SJSA1 (cell line): ENCODE data around the gene CNTNAP5. TPM values are rescaled to one million over a fixed set of nuclear protein-coding genes. Genes with fewer than 3 reads are reported as not detected.

Source experiments
- DNase-seq, 2 experiments: peaks; one replicate each; pipeline ENCODE4 v3.0.0-alpha.2; 2015 to 2020; ENCODE audit warnings: low spot score in 2 of 2, low read depth in 1 of 2
- H3K27ac ChIP-seq: fragments of 250-450 bp; sonication (Bioruptor Pico); 2 replicates; pipeline ENCODE4 v1.5.1; 2020; ENCODE audit warnings: mild to moderate bottlenecking, moderate library complexity
- H3K27me3 ChIP-seq: fragments of 250-450 bp; sonication (Bioruptor Pico); replicated peaks from 2 replicates; pipeline ENCODE4 v1.5.1; 2020; ENCODE audit warnings: mild to moderate bottlenecking, moderate library complexity
- H3K36me3 ChIP-seq: fragments of 250-450 bp; sonication (Bioruptor Pico); 2 replicates; pipeline ENCODE4 v1.5.1; 2020; ENCODE audit warnings: mild to moderate bottlenecking
- H3K4me1 ChIP-seq: fragments of 250-450 bp; sonication (Bioruptor Pico); replicated peaks from 2 replicates; pipeline ENCODE4 v1.6.1; 2021; ENCODE audit warnings: mild to moderate bottlenecking
- H3K4me3 ChIP-seq: fragments of 250-450 bp; sonication (Bioruptor Pico); 2 replicates; pipeline ENCODE4 v1.5.1; 2020; ENCODE audit warnings: mild to moderate bottlenecking
- H3K9me3 ChIP-seq: fragments of 250-450 bp; sonication (Bioruptor Pico); replicated peaks from 2 replicates; pipeline ENCODE4 v1.5.1; 2020; ENCODE audit warnings: mild to moderate bottlenecking
- total RNA-seq: library from RNA; depleted of rRNA; stranded (reverse); fragments of >200 nt; shearing (Covaris generic); gene quantifications from 2 replicates; pipeline ENCODE4 v1.2.3, GENCODE V29; 2014

CNTNAP5 gene
- total RNA-seq, 1 experiment from 2014 or later = not detected

DNA sequence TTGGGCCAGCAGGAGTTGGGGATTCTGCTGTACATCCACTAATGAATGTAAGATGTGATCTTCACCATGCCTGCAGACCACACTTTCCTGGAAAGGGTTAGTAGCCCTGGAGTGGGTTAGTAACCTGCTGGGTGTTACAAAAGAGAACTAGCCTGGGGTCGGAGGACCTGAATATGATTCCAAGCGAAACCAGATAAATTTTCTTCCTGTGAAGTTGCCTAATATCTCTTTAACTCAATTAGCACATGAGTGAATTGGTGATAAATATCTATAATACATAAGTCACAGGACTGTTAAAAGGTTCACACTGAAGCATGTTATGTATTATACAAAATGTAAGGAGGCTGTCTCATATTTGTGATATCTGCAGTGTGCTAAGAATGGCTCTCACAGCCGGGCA lies 291.0 kb downstream of the CNTNAP5 start:
- H3K27ac ChIP-seq = no peak overlapping the region

DNA sequence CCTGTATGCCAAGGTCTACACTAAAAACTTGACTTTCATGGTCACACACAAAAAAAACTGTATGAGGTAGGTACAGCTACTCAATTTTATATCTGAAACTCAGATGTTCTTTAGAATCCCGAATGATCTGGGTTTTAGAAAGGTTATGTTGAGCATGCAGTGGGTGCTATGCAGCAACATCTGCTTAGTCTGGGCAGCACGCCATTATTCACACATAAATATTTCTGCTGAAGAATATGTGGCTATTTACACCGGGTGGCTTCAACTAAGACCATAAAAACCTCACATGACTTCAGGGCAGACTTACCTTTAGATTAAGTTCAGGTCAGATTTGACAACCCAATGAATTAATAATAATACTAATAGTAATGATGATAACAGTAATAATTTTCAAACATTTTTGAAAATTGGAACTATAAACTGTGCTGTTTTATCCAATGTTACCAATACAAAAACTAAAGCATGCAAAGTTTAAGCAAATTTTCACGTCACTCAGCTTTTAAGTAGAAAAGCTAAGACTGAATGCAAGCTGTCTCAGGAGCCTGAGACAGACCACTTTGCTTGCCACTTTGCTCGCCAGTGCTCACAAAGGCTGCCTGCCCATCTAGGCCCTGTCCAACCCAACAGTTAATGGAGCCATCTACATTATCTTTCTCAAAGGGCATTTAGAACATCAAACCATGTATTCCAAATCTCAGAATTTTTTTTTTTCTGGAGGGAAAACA lies 292.0 kb downstream of the CNTNAP5 start:
- Histone ChIP-seq H3K27ac (no peak overlapping the region), H3K9me3 (no peaks in the 10 kb centered on the region), H3K27me3 (no peaks in the 10 kb centered on the region), H3K36me3 (no peaks in the 10 kb centered on the region), H3K4me1 (no peaks in the 10 kb centered on the region), H3K4me3 (no peak overlapping the region)
- no peak for DNase-seq

More for the DNA sequence above, 291.0 kb downstream of the CNTNAP5 start:
- 0 out of 2 replicates have a peak, but pooled peaks cover 3% of the 10 kb centered on the region for H3K9me3 ChIP-seq
- no peaks in the 10 kb centered on the region for H3K4me1 ChIP-seq
- no peak overlapping the region for H3K4me3 ChIP-seq
- H3K36me3 ChIP-seq = no peaks in the 10 kb centered on the region
- no peak for DNase-seq
- no peaks in the 10 kb centered on the region for H3K27me3 ChIP-seq

DNA sequence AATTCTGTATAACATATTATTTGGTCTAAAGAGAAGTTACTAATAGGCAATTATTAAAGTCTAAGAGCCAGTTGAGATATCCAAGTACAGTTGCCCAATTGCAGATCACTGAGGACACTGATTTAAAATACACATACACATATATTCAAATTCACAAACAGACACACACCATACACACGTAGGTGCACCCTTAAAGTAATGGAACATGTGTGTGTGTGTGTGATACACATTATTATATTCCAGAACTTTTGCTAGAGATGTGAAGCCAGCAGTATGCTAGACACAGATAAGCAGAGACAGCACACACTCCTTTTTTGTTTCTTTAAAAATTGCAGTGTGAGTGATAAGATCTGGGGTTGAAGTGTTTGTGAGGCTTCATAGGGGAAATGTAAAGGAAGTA lies 292.5 kb downstream of the CNTNAP5 start:
- no peaks in the 10 kb centered on the region for H3K27me3 ChIP-seq
- H3K36me3 ChIP-seq = no peaks in the 10 kb centered on the region
- no peaks in the 10 kb centered on the region for H3K4me1 ChIP-seq
- H3K27ac ChIP-seq = no peak overlapping the region
- no peak for DNase-seq
- no peak overlapping the region for H3K4me3 ChIP-seq
- H3K9me3 ChIP-seq = 0 out of 2 replicates have a peak, but pooled peaks cover 1% of the 10 kb centered on the region

DNA sequence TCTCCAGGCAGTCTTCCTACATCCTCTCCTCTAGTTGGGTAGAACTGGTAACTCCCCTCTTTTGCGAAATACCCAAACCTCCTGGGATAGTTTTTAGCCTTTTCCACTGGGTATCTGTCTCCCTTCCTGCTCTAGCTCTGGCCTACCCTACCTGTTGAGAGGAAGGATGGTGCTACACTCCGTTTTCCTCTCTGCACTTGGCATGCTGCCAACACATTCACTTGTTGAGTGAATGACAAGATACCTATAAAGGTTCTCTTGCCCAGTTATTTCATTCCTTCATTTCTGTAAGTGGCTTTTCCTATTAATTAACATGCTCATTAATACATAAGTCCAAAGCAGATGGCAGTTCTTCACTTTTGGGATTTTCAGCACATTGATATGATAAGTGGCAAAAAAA lies 293.8 kb downstream of the CNTNAP5 start:
- no peak for DNase-seq
- Histone ChIP-seq H3K9me3 (peaks cover 2% of the 10 kb centered on the region; the same call in 1 of the 2 replicates), H3K27ac (no peak overlapping the region), H3K4me3 (no peak overlapping the region), H3K36me3 (no peaks in the 10 kb centered on the region), H3K4me1 (no peaks in the 10 kb centered on the region), H3K27me3 (no peaks in the 10 kb centered on the region)

DNA sequence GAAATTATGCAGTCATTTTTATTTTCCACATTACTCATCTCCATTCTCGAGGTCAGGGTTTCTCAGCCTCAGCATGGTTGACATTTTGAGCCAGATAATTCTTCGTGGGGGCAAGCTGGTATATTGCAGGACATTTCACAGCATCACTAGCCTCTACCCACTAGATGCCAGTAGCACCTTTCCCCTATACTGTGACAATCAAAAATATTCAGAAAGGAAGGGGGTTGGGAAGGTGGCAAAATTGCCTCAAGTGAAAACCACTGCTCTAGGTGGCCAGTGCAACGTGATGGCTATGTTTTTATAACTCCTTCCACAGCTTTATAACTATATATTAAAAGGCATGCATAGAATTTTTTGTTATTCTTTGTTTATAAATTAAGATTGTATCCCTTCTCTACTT lies 294.5 kb downstream of the CNTNAP5 start:
- DNase-seq = no peak
- H3K27me3 ChIP-seq = no peaks in the 10 kb centered on the region
- H3K36me3 ChIP-seq = no peaks in the 10 kb centered on the region
- no peaks in the 10 kb centered on the region for H3K4me1 ChIP-seq
- H3K4me3 ChIP-seq = no peak overlapping the region
- H3K9me3 ChIP-seq = peaks cover 2% of the 10 kb centered on the region; the same call in 1 of the 2 replicates
- H3K27ac ChIP-seq = no peak overlapping the region

DNA sequence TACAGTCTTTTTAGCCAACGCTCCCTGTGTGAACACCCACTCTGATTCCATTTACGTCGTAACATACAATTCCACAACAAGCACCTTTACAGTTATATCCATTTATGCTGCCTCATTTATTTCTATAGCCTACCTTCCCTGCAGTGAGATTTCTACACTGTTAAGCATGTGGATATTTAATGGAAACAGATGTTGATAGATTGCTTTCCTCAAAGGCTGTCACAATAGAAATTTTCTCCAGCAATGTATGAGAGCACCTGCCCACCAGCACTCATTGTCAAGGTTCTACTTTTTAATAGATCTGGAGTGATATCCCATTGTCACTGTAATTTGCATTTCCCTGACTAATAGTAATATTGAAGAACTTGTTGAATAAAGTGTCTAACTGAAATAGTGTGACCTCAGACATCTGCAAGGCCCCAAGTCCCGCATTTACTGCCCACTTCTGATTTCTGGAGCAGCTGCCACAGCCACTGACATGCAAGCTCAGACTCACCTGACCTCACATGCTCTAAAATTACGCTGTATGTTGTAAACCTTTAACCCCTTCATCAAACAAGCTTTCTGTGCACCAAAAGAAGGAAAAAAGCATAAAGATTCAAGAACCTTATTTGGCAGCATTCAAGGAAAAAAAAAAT lies 295.1 kb downstream of the CNTNAP5 start:
- H3K4me3 ChIP-seq = no peak overlapping the region
- peaks cover 2% of the 10 kb centered on the region; the same call in 1 of the 2 replicates for H3K9me3 ChIP-seq
- DNase-seq = no peak
- no peaks in the 10 kb centered on the region for H3K36me3 ChIP-seq
- H3K27ac ChIP-seq = no peak overlapping the region
- H3K4me1 ChIP-seq = no peaks in the 10 kb centered on the region
- H3K27me3 ChIP-seq = no peaks in the 10 kb centered on the region

DNA sequence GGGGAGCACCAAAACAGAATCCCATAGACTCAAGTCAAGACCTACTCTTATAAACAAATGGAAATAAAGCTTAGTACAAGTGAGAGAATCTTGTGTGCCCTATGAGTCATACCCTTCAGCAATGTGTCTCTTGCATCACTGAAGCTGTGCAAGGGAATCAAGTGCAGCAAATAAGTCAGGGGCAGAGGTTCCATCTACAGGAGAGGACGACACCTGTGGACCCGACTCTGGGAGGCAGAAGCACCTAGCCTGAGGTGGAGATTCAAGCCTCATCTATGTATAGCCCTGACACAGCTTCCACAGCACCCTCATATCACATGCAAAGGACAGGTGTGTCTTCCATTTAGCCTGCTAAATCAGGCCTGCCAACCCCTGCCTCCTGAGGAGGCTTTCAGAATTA lies 298.2 kb downstream of the CNTNAP5 start:
- Histone ChIP-seq H3K9me3 (peaks cover 5% of the 10 kb centered on the region; the same call in 1 of the 2 replicates), H3K4me1 (no peaks in the 10 kb centered on the region), H3K36me3 (no peaks in the 10 kb centered on the region), H3K27me3 (no peaks in the 10 kb centered on the region), H3K27ac (no peak overlapping the region), H3K4me3 (no peak overlapping the region)
- no peak for DNase-seq

DNA sequence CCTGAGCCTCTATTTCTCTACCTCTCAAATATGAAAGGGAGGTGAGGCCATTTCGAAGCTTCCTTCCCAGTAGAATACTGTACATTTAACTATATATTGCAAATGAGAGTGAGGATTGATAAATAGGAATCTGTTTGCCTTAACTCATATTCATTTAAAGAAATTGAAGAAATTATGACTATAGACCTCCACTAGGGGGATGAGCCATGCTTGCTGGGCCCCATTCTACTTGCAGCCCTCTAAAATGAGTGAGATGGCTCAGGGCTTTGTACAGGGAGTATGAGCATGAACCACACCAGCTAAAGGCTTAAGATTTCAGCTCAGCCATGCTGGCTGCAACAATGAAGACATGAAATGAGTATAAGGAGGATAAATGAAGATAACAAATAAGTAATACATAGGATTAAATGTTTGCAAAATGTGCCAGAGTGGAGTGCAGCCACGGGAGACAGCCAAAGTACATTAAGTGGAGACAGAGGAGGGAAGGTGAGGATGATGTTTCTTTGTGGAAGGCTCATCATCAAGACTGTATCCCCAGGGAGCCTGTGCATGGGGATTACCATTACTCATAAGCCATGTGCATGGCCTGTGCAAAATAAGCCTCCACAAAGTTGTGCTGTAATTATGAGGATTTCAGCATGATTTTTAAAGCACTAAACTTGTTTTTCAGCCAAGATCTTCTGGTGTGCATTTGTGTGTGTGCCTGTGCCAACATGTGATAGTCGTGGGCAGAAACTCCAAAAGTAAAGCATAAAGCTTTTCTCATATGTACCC lies 300.8 kb downstream of the CNTNAP5 start:
- H3K36me3 ChIP-seq = no peaks in the 10 kb centered on the region
- no peak overlapping the region for H3K4me3 ChIP-seq
- no peaks in the 10 kb centered on the region for H3K27me3 ChIP-seq
- no peak overlapping the region for H3K27ac ChIP-seq
- no peaks in the 10 kb centered on the region for H3K4me1 ChIP-seq
- peaks cover 5% of the 10 kb centered on the region; the same call in 1 of the 2 replicates for H3K9me3 ChIP-seq
- no peak for DNase-seq

DNA sequence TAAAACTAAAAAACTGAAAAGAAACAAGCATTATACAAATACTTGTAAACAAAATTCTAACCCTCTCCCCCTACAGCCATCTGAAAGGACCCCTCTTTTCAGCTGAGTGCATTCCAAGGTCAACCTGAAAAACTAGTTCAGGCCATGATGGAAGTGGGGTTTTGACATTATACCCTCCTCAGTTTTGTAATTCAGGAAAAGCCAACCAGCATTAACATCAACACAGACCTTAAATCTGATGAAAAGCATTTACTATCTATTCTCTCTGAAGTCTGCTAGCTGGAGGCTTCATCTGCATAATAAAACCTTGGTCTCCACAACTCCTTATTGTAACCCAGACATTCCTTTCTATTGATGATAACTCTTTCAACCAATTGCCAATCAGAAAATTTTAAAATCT lies 302.2 kb downstream of the CNTNAP5 start:
- DNase-seq = no peak
- peaks cover 5% of the 10 kb centered on the region; the same call in 1 of the 2 replicates for H3K9me3 ChIP-seq
- H3K27ac ChIP-seq = no peak overlapping the region
- no peaks in the 10 kb centered on the region for H3K27me3 ChIP-seq
- no peaks in the 10 kb centered on the region for H3K4me1 ChIP-seq
- H3K36me3 ChIP-seq = no peaks in the 10 kb centered on the region
- no peak overlapping the region for H3K4me3 ChIP-seq

DNA sequence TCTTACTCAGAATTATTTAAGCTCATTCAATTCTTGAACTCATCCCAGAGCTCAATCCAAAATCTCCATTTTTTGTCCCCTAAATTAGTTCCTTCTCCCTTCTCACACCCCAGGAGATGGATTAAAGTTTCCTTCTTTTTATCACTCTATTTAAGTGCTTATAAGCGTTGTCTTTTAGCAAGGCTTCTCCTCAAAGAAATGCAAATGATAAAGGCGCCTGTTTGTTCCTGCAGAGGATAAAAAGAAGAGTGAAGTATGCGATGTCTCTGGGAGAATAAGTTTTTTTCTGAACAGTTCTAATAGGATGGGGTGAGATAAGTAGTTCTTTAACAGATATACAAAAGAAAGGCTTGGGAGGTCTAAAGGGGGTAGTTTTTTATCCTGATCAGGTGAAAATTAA lies 303.3 kb downstream of the CNTNAP5 start:
- H3K9me3 ChIP-seq = peaks cover 3% of the 10 kb centered on the region; the same call in 1 of the 2 replicates
- no peak for DNase-seq

DNA sequence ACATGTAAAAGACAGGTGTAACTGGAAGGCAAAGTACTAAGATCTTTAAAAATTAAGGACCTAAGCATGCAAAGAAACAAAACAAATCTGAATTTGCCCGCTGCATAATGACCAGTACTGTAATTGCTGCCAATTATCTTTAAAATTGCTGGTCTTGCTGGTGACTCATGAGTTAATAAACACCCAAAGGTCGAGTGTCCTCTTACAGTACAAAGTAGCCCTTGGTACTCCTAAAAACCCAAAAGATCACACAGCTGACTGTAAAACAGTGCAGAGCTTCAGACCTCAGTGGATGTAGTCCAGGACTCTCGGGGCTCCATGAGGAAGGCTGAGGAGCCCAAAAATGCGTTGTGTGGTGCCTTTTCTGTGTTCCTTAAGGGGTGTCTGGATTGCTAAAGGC lies 308.7 kb downstream of the CNTNAP5 start:
- Histone ChIP-seq H3K27ac (no peak overlapping the region), H3K4me3 (no peak overlapping the region), H3K27me3 (no peaks in the 10 kb centered on the region), H3K4me1 (no peaks in the 10 kb centered on the region), H3K9me3 (no peaks in the 10 kb centered on the region), H3K36me3 (no peaks in the 10 kb centered on the region)
- no peak for DNase-seq

More for the DNA sequence above, 303.3 kb downstream of the CNTNAP5 start:
- H3K27ac ChIP-seq = no peak overlapping the region
- H3K4me1 ChIP-seq = no peaks in the 10 kb centered on the region
- no peaks in the 10 kb centered on the region for H3K27me3 ChIP-seq
- H3K36me3 ChIP-seq = no peaks in the 10 kb centered on the region
- no peak overlapping the region for H3K4me3 ChIP-seq

DNA sequence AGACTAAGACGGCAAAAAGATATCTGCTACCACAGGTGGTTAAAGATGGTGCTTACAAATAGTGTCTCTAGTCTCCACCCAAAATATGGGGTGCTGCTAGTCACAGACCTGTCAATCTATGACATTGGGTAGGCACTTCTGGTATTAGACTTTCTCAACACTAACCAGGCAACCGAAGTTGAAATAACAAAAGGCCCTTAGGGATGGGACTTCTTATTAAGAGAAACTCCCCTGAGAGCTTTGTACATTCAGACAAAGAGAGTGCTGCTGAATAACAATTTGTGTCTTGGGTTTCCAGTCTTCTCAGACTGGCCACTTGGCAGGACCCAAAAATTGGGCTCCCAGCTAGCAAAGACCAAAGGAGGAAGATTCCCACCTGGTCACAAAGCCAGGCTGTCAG lies 310.0 kb downstream of the CNTNAP5 start:
- Histone ChIP-seq H3K36me3 (no peaks in the 10 kb centered on the region), H3K4me3 (no peak overlapping the region), H3K27ac (no peak overlapping the region), H3K27me3 (no peaks in the 10 kb centered on the region), H3K4me1 (no peaks in the 10 kb centered on the region), H3K9me3 (no peaks in the 10 kb centered on the region)
- DNase-seq = no peak

DNA sequence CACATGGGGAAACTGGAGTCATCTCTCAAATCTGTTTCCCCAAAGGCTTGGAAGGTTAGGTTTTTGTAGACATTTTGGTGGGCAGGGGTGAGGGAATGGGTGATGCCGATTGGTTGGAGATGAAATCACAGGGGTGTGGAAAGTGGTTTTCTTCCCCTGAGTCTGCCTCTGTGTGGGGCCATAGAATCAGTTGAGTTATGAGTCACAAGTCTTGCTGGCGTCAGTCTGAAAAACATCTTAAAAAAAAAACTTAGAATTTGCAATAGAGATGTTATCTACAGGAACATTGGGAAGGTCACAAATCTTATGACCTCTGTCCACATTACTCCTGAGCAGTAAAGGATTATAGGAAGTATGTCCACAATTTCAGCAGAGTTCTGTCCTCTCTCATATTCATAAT lies 314.6 kb downstream of the CNTNAP5 start:
- DNase-seq = no peak
- Histone ChIP-seq H3K27ac (no peak overlapping the region), H3K9me3 (no peaks in the 10 kb centered on the region; the same call in 1 of the 2 replicates), H3K4me3 (no peak overlapping the region), H3K27me3 (no peaks in the 10 kb centered on the region), H3K4me1 (no peaks in the 10 kb centered on the region), H3K36me3 (no peaks in the 10 kb centered on the region)
